Heart left ventricle (tissue), 13 donors: ENCODE results near the gene MICALL2.

Source experiments
- POLR2A ChIP-seq, 2 donors: fragments of 450-650 bp; IDR thresholded peaks; one replicate each; pipeline ENCODE4 v1.6.1; 2017; ENCODE audit warnings: antibody characterized with exemption in 2 of 2, mild to moderate bottlenecking in 2 of 2, moderate library complexity in 2 of 2
- TF ChIP-seq, protein P1 (sequence below), 12 donors: fragments of 200-600 bp; sonication (generic) in 4 of 12; IDR thresholded peaks; one replicate each; pipeline versions ENCODE4 v1.5.0 to v1.8.0; 2018 to 2022; ENCODE audit warnings: antibody characterized with exemption in 12 of 12, mild to moderate bottlenecking in 5 of 12
- donor health status: ischemic (EF 13 %, LVEDD 7.1; RV severe dilation, severe dysfunction).
- donor health status: DM: no; HTN: yes; CAD: no.
- donor health status: DM: no; HTN: no; CAD: no.
- donor health status: ischemic (EF 25% LVEDD 6.9; RV normal size, moderate dysfunction).
- donor health status: ischemic (EF 25% LVEDD 5.7; RV mildly dilated, moderate dysfunction).
- donor health status: ischemic (EF 35%, LVEDD 5.7; RV mildly dilated, moderate dysfunction).
- donor health status: nonischemic (EF 11% LVEDD 7.7; RV severe dilation, severe dysfunction).
- donor health status: DM: yes; HTN: yes; CAD: no.
- donor health status: PGD.
- donor health status: ischemic (EF 29% LVEDD 5.4; RV normal size, mild dysfunction).
- donor health status: nonischemic (EF 23%, LVEDD 6.1; RV moderate dilation, normal function).

DNA sequence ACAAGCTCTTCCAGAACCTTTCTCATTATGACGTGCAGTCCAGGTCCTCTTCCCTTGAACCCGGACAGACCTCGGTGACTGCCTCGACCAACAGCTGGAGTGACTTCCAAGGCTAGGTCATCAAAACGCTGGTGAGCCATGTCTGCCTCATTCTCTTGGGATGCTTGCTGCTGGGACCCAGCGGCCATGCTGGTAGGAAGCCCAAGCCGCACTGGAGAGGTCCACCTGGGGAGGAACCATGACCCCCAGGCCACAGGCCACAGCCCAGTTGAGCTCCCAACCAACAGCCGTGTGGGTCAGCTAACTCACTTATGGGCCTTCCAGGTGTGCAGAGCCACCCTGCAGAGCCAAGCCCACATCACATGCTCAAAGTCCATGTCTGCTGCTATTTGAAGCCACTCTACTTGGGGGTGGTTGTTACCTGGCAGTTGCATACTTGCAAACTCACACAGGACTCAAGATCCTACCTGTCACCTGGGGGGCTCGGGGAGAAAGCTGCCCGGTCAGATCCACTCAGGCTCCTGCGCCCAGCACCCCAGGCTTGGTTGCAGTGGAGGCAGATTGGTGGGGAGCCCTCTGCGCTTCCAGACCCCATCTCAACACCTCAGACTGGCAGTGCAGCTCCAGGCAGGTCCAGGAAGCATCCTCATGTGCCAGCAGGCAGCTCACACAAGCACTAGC is 57.0 kb downstream of the MICALL2 start:
- TF ChIP-seq, protein P1, sequence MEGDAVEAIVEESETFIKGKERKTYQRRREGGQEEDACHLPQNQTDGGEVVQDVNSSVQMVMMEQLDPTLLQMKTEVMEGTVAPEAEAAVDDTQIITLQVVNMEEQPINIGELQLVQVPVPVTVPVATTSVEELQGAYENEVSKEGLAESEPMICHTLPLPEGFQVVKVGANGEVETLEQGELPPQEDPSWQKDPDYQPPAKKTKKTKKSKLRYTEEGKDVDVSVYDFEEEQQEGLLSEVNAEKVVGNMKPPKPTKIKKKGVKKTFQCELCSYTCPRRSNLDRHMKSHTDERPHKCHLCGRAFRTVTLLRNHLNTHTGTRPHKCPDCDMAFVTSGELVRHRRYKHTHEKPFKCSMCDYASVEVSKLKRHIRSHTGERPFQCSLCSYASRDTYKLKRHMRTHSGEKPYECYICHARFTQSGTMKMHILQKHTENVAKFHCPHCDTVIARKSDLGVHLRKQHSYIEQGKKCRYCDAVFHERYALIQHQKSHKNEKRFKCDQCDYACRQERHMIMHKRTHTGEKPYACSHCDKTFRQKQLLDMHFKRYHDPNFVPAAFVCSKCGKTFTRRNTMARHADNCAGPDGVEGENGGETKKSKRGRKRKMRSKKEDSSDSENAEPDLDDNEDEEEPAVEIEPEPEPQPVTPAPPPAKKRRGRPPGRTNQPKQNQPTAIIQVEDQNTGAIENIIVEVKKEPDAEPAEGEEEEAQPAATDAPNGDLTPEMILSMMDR (IDR thresholded peaks at IDR 0.05), result no peak
- TF ChIP-seq POLR2A (IDR thresholded peaks at IDR 0.05), result no peak
